Measurements from ENCODE around the gene RAB18. TPM values are rescaled to one million over a fixed set of nuclear protein-coding genes. Genes with fewer than 3 reads are reported as not detected.
A peak's percentile ranks its signal among the peaks of the same experiment; 100 is the strongest.

The RAB18 gene
- total RNA-seq, 3 donors from 2014 or later: 88.9 to 131 (median 98.9) TPM

GRCh38 chr10:27537787-27538186, 33.7 kb downstream of the RAB18 start:
- Histone ChIP-seq H3K4me1 (ENCODE audit: low read depth) (no peaks in the 10 kb centered on the region), H3K9me3 (no peaks in the 10 kb centered on the region), H3K36me3 (ENCODE audit: low read depth) (no peaks in the 10 kb centered on the region), H3K4me3 (no peak overlapping the region)
- peak in 1 of 3 donors; percentile 55 for DNase-seq
- ATAC-seq: peak; percentile 65
- intact Hi-C loops (cut with DNase I, micrococcal nuclease): no loop called here
- TF ChIP-seq CTCF (IDR thresholded peaks at IDR 0.05): no peak

- Histone ChIP-seq H3K9me3 (no peaks in the 10 kb centered on the region), H3K4me1 (ENCODE audit: low read depth) (no peaks in the 10 kb centered on the region), H3K4me3 (no peak overlapping the region), H3K36me3 (ENCODE audit: low read depth) (no peaks in the 10 kb centered on the region)
- ATAC-seq: peak; percentile 53
- intact Hi-C loops (cut with DNase I, micrococcal nuclease): no loop called here
- TF ChIP-seq CTCF (IDR thresholded peaks at IDR 0.05): no peak
- no peak for DNase-seq
Measured at GRCh38 chr10:27540672-27541071, 36.6 kb downstream of the RAB18 start.

GRCh38 chr10:27541796-27542729, 38.0 kb downstream of the RAB18 start:
- H3K4me3 ChIP-seq: no peak overlapping the region
- no peak for TF ChIP-seq CTCF (IDR thresholded peaks at IDR 0.05)
- no peaks in the 10 kb centered on the region for H3K4me1 ChIP-seq (ENCODE audit: low read depth)
- no peaks in the 10 kb centered on the region for H3K9me3 ChIP-seq
- intact Hi-C loops (cut with DNase I, micrococcal nuclease): no loop called here
- no peaks in the 10 kb centered on the region for H3K36me3 ChIP-seq (ENCODE audit: low read depth)
- DNase-seq (no peak), ATAC-seq (no peak)

- H3K36me3 ChIP-seq (ENCODE audit: low read depth): no peaks in the 10 kb centered on the region
- no peaks in the 10 kb centered on the region for H3K9me3 ChIP-seq
- TF ChIP-seq CTCF (IDR thresholded peaks at IDR 0.05): no peak
- no peak overlapping the region for H3K4me3 ChIP-seq
- DNase-seq (no peak), ATAC-seq (no peak)
- intact Hi-C loops (cut with DNase I, micrococcal nuclease): no loop called here
- H3K4me1 ChIP-seq (ENCODE audit: low read depth): no peaks in the 10 kb centered on the region
Measured at GRCh38 chr10:27542812-27543211, 38.7 kb downstream of the RAB18 start.

- no peaks in the 10 kb centered on the region for H3K36me3 ChIP-seq (ENCODE audit: low read depth)
- no peaks in the 10 kb centered on the region for H3K9me3 ChIP-seq
- no peak for TF ChIP-seq CTCF (IDR thresholded peaks at IDR 0.05)
- H3K4me3 ChIP-seq: no peak overlapping the region
- no peaks in the 10 kb centered on the region for H3K4me1 ChIP-seq (ENCODE audit: low read depth)
- intact Hi-C loops (cut with DNase I, micrococcal nuclease): no loop called here
- ATAC-seq: no peak
- DNase-seq: no peak
Measured at GRCh38 chr10:27547047-27547446, 42.9 kb downstream of the RAB18 start.

All from mucosa of descending colon (tissue), 3 donors.